Liver (tissue), 9 donors: Measurements from ENCODE around the gene PEAK1. TPM values are rescaled to one million over a fixed set of nuclear protein-coding genes. Genes with fewer than 3 reads are reported as not detected.

ENCODE experiments used
- DNase-seq: peaks from one replicate; pipeline ENCODE4 v3.0.0-alpha.2; 2017; ENCODE audit warnings: low spot score
- H3K27ac ChIP-seq, 2 donors: one replicate each; pipeline ENCODE4 v1.7.0; 2013; ENCODE audit warnings: inconsistent platforms in 2 of 2, low read length in 2 of 2, control low read depth in 1 of 2, low read depth in 1 of 2, mild to moderate bottlenecking in 1 of 2
- H3K27me3 ChIP-seq, 4 donors: one replicate each; pipeline versions ENCODE4 v1.6.1 to v1.7.0; 2013; ENCODE audit warnings: low read length in 3 of 4, inconsistent platforms in 1 of 4, mild to moderate bottlenecking in 1 of 4, moderate library complexity in 1 of 4; ENCODE audit not compliant: control insufficient read depth in 4 of 4, insufficient read depth in 4 of 4
- H3K36me3 ChIP-seq, 4 donors: one replicate each; pipeline versions ENCODE4 v1.6.1 to v1.7.0; 2013; ENCODE audit warnings: low read length in 3 of 4, mild to moderate bottlenecking in 3 of 4, low read depth in 1 of 4, moderate library complexity in 1 of 4; ENCODE audit not compliant: control insufficient read depth in 4 of 4, insufficient read depth in 3 of 4
- H3K4me1 ChIP-seq, 4 donors: one replicate each; pipeline versions ENCODE4 v1.6.1 to v1.7.0; 2013; ENCODE audit warnings: low read length in 3 of 4, mild to moderate bottlenecking in 3 of 4, moderate library complexity in 1 of 4; ENCODE audit not compliant: control insufficient read depth in 4 of 4, insufficient read depth in 4 of 4
- H3K4me3 ChIP-seq, 3 donors: one replicate each; pipeline versions ENCODE4 v1.6.1 to v1.7.0; 2013; ENCODE audit warnings: low read length in 3 of 3, control low read depth in 1 of 3, low read depth in 1 of 3, mild to moderate bottlenecking in 1 of 3
- H3K9ac ChIP-seq, 2 donors: one replicate each; pipeline ENCODE4 v1.7.0; 2013; ENCODE audit warnings: low read length in 2 of 2, mild to moderate bottlenecking in 2 of 2, moderate library complexity in 2 of 2, control low read depth in 1 of 2, low read depth in 1 of 2
- H3K9me3 ChIP-seq, 4 donors: one replicate each; pipeline versions ENCODE4 v1.6.1 to v1.7.0; 2013; ENCODE audit warnings: low read length in 3 of 4; ENCODE audit not compliant: control insufficient read depth in 4 of 4
- ATF3 ChIP-seq: IDR thresholded peaks from 2 replicates; pipeline ENCODE4 v1.6.1; 2016; ENCODE audit warnings: antibody characterized with exemption
- CTCF ChIP-seq: fragments of 150-350 bp; IDR thresholded peaks from 2 replicates; pipeline ENCODE4 v1.5.1; 2017; ENCODE audit warnings: improper control_type of control experiment, low read depth, low read length; ENCODE audit not compliant: missing input control
- EGR1 ChIP-seq, 2 donors: IDR thresholded peaks; 2 replicates each; pipeline ENCODE4 v1.6.1; 2016 to 2018; ENCODE audit warnings: antibody characterized with exemption in 2 of 2, low read depth in 2 of 2
- FOXA1 ChIP-seq: IDR thresholded peaks from 2 replicates; pipeline ENCODE4 v1.6.1; 2016; ENCODE audit warnings: antibody characterized with exemption
- FOXA2 ChIP-seq: IDR thresholded peaks from 2 replicates; pipeline ENCODE4 v1.6.1; 2016; ENCODE audit warnings: antibody characterized with exemption
- GABPA ChIP-seq, 2 donors: IDR thresholded peaks in 1 of 2; conservative IDR thresholded peaks in 1 of 2; 2 replicates each; pipeline ENCODE4 v1.6.1; 2016; ENCODE audit warnings: antibody characterized with exemption in 2 of 2, mild to moderate bottlenecking in 1 of 2, moderate library complexity in 1 of 2
- HNF4A ChIP-seq, 2 donors: conservative IDR thresholded peaks; 2 replicates each; pipeline ENCODE4 v1.6.1; 2016; ENCODE audit warnings: antibody characterized with exemption in 2 of 2, mild to moderate bottlenecking in 2 of 2
- HNF4G ChIP-seq: IDR thresholded peaks from 2 replicates; pipeline ENCODE4 v1.6.1; 2016; ENCODE audit warnings: antibody characterized with exemption
- JUND ChIP-seq, 2 donors: IDR thresholded peaks; 2 replicates each; pipeline ENCODE4 v1.6.1; 2016; ENCODE audit warnings: antibody characterized with exemption in 2 of 2
- MAX ChIP-seq: IDR thresholded peaks from 2 replicates; pipeline ENCODE4 v1.6.1; 2016; ENCODE audit warnings: antibody characterized with exemption
- NR2F2 ChIP-seq: IDR thresholded peaks from 2 replicates; pipeline ENCODE4 v1.6.1; 2016; ENCODE audit warnings: antibody characterized with exemption
- RAD21 ChIP-seq, 2 donors: IDR thresholded peaks; 2 replicates each; pipeline ENCODE4 v1.6.1; 2016; ENCODE audit warnings: antibody characterized with exemption in 2 of 2, mild to moderate bottlenecking in 2 of 2
- REST ChIP-seq: IDR thresholded peaks from 2 replicates; pipeline ENCODE4 v1.6.1; 2016; ENCODE audit warnings: antibody characterized with exemption, mild to moderate bottlenecking
- RXRA ChIP-seq, 2 donors: IDR thresholded peaks; 2 replicates each; pipeline ENCODE4 v1.6.1; 2017 to 2018; ENCODE audit warnings: antibody characterized with exemption in 2 of 2, mild to moderate bottlenecking in 1 of 2
- TAF1 ChIP-seq: conservative IDR thresholded peaks from 2 replicates; pipeline ENCODE4 v1.6.1; 2016; ENCODE audit warnings: antibody characterized with exemption, mild to moderate bottlenecking
- YY1 ChIP-seq: IDR thresholded peaks from 2 replicates; pipeline ENCODE4 v1.6.1; 2016; ENCODE audit warnings: antibody characterized with exemption, mild to moderate bottlenecking
- ZBTB33 ChIP-seq: IDR thresholded peaks from 2 replicates; pipeline ENCODE4 v1.6.1; 2016; ENCODE audit warnings: antibody characterized with exemption
- WGBS: extraction: QIAGEN DNeasy Blood & Tissue Kit; methylation state at CpG from one replicate; pipeline ENCODE4 v1.1.7; 2013; 5-methylcytosine and 5-hydroxymethylcytosine counted together
- polyA plus RNA-seq, 2 donors: library from polyadenylated mRNA; stranded (reverse) in 1 of 2; unstranded in 1 of 2; fragments of 200-250 nt in 1 of 2; fragments of >200 nt in 1 of 2; fragmentation: Nextera tagmentation in 1 of 2; extraction: Ambion mirVana in 1 of 2; gene quantifications; one replicate each; pipeline versions ENCODE4 v1.2.1 to v1.2.3, GENCODE V29; 2013 to 2015
- total RNA-seq, 2 donors: library from RNA; depleted of rRNA; stranded (reverse); fragments of >200 nt; gene quantifications; one replicate each; pipeline ENCODE4 v1.2.3, GENCODE V29; 2014
- donor health status: healthy.
- donor health status: healthy.
- donor health status: healthy.
- donor health status: healthy.
- donor health status: healthy.

Gene PEAK1
- total and polyA plus RNA-seq, 4 donors: 1.8 to 14.9 (median 5.8) TPM

GRCh38 chr15:77421370-77421700, 1.4 kb upstream of the PEAK1 start:
- Histone ChIP-seq H3K27me3 (no peaks in the 10 kb centered on the region), H3K9ac (peak overlapping the region; percentile 88 to 99), H3K27ac (peak overlapping the region; percentile 97 to 100), H3K9me3 (no peaks in the 10 kb centered on the region), H3K4me3 (peak overlapping the region; percentile 86 to 99 (median 86)), H3K36me3 (no peaks in the 10 kb centered on the region), H3K4me1 (peaks cover 2 to 48% (median 24%) of the 10 kb centered on the region in 4 donors)
- 0% methylated on average over 3 of the region's 3 CpGs for WGBS
- no peak for TF ChIP-seq YY1
- no peak for TF ChIP-seq ZBTB33
- no peak for TF ChIP-seq FOXA1
- TF ChIP-seq CTCF: no peak
- no peak for TF ChIP-seq TAF1
- no peak for TF ChIP-seq JUND (IDR thresholded peaks at IDR 0.05)
- no peak for TF ChIP-seq MAX
- TF ChIP-seq FOXA2: no peak
- no peak for TF ChIP-seq GABPA (IDR thresholded peaks at IDR 0.05 in 1 of 2, conservative IDR thresholded peaks at IDR 0.05 in 1 of 2)
- no peak for TF ChIP-seq HNF4G
- no peak for TF ChIP-seq REST
- no peak for TF ChIP-seq ATF3
- no peak for DNase-seq

- WGBS: under 1% methylated on average over 25 of the region's 25 CpGs
- H3K27me3 ChIP-seq: no peaks in the 10 kb centered on the region
- no peaks in the 10 kb centered on the region for H3K36me3 ChIP-seq
- no peaks in the 10 kb centered on the region for H3K9me3 ChIP-seq
- DNase-seq: peak; percentile 73
- H3K4me3 ChIP-seq: peak within 1 kb of the TSS; percentile 86 to 99 (median 86)
- H3K9ac ChIP-seq: peak within 1 kb of the TSS; percentile 88 to 99
- peak within 1 kb of the TSS; percentile 97 to 100 for H3K27ac ChIP-seq
- peaks cover 2 to 50% (median 25%) of the 10 kb centered on the region in 4 donors for H3K4me1 ChIP-seq
- TF ChIP-seq RAD21 (IDR thresholded peaks at IDR 0.05) (no peak), YY1 (peak; percentile 64), EGR1 (IDR thresholded peaks at IDR 0.05; ENCODE audit: low read depth in 2 of 2) (no peak), HNF4A (conservative IDR thresholded peaks at IDR 0.05) (no peak), TAF1 (peak; percentile 55), HNF4G (no peak), RXRA (IDR thresholded peaks at IDR 0.05) (peak; percentile 9 to 25), JUND (IDR thresholded peaks at IDR 0.05) (peak in 1 of 2 donors; percentile 52), REST (no peak), FOXA1 (no peak), ATF3 (no peak), NR2F2 (peak; percentile 57)
Observed at GRCh38 chr15:77420610-77421369, 886 bp upstream of the PEAK1 start, which contains the start of gene HMG20A. HMG20A (plus strand) TSS chr15:77420888; CDS start chr15:77458408, 37,520 bp downstream.
